Brain microvascular endothelial cell (primary cell): Measurements from ENCODE around the gene KLRK1.

Experiments used
- DNase-seq: peaks from one replicate; pipeline ENCODE4 v3.0.0-alpha.2; 2020
- H3K27ac ChIP-seq: fragments of 250-450 bp; sonication (Bioruptor Pico); 2 replicates; pipeline ENCODE4 v1.5.1; 2020; ENCODE audit warnings: mild to moderate bottlenecking, moderate library complexity
- H3K27me3 ChIP-seq: fragments of 250-450 bp; sonication (Bioruptor Pico); replicated peaks from 2 replicates; pipeline ENCODE4 v1.5.1; 2020; ENCODE audit warnings: mild to moderate bottlenecking
- H3K36me3 ChIP-seq: fragments of 250-450 bp; sonication (Bioruptor Pico); replicated peaks from 2 replicates; pipeline ENCODE4 v1.5.1; 2020; ENCODE audit warnings: mild to moderate bottlenecking
- H3K4me3 ChIP-seq: 2 replicates; pipeline ENCODE4 v1.5.1; 2011; ENCODE audit warnings: low read depth, mild to moderate bottlenecking, control low read depth, low read length, moderate library complexity
- in situ Hi-C: cut with HindIII; loops from 2 replicates; pipeline ENCODE4 v1.10.0; 2017; ENCODE audit warnings: low sequenced_read_pairs, low pct_ligation_motif_present
- TF ChIP-seq, protein P1 (sequence below): IDR thresholded peaks from 2 replicates; pipeline ENCODE4 v1.5.1; 2011; ENCODE audit warnings: low read depth, mild to moderate bottlenecking, moderate library complexity, low read length, control low read depth, inconsistent platforms; ENCODE audit errors: missing control alignments

The KLRK1 gene

DNA sequence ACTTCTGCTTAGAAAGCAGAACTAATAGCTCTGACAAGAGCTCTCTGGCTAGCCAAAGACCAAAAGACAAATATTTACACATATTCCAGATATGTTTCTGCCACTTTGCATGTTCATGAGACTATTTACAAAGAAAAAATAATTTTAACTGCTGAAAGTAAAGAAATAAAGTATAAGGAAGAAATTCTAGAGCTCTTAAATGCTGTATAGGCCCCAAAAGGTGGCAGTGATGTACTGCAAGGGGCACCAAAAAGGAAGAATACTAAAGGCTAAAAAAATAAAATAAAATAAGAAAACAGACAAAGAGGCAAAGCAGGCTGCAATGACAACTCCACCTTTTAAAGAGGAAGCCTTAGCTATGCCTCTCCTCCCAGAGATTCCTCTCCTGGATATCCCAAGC is 23.0 kb downstream of the KLRK1 start:
- Histone ChIP-seq H3K27ac (no peak overlapping the region), H3K36me3 (no peaks in the 10 kb centered on the region), H3K4me3 (no peak overlapping the region), H3K27me3 (no peaks in the 10 kb centered on the region)
- in situ Hi-C loops = no loop called here
- no peak for DNase-seq
- TF ChIP-seq, protein P1, sequence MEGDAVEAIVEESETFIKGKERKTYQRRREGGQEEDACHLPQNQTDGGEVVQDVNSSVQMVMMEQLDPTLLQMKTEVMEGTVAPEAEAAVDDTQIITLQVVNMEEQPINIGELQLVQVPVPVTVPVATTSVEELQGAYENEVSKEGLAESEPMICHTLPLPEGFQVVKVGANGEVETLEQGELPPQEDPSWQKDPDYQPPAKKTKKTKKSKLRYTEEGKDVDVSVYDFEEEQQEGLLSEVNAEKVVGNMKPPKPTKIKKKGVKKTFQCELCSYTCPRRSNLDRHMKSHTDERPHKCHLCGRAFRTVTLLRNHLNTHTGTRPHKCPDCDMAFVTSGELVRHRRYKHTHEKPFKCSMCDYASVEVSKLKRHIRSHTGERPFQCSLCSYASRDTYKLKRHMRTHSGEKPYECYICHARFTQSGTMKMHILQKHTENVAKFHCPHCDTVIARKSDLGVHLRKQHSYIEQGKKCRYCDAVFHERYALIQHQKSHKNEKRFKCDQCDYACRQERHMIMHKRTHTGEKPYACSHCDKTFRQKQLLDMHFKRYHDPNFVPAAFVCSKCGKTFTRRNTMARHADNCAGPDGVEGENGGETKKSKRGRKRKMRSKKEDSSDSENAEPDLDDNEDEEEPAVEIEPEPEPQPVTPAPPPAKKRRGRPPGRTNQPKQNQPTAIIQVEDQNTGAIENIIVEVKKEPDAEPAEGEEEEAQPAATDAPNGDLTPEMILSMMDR = peak; percentile 33

DNA sequence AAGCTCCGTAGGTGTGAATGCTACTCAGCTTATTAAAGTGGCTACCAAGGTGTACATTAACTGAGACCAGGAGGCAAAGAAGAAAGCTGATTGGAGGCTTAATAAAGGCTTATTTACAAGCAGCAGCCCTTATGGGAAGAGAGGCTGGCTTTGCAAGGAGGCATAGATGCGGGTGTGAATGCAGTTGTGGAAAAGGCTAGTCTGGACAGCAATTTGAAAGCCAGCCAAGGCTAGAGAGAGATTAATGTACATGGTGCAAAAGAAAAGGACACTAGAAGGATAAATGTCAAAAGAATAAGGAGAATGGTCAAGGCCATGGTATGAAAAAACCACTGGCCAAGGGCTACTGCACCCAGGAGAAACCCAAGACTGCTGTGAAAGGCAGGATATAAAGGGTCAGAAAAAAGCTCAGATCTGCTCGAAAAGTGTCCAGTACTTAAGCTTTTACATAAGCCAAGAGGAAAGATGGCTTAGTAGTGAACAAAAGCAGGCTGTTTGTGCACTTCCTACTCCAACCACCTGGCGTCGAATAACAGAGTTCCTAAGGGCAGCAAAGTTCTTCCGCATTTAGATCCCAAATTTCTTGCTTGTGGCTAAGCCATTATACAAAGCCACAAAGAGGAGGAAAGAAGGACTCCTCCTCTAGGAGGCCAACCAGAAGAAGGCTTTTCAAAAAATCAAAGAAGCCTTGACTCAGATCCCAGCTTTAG is 24.0 kb downstream of the KLRK1 start:
- TF ChIP-seq, protein P1 = peak; percentile 54
- H3K27ac ChIP-seq = no peak overlapping the region
- in situ Hi-C loops = no loop called here
- peak overlapping the region; percentile 66 for H3K4me3 ChIP-seq
- DNase-seq = no peak
- H3K36me3 ChIP-seq = no peaks in the 10 kb centered on the region
- no peaks in the 10 kb centered on the region for H3K27me3 ChIP-seq

DNA sequence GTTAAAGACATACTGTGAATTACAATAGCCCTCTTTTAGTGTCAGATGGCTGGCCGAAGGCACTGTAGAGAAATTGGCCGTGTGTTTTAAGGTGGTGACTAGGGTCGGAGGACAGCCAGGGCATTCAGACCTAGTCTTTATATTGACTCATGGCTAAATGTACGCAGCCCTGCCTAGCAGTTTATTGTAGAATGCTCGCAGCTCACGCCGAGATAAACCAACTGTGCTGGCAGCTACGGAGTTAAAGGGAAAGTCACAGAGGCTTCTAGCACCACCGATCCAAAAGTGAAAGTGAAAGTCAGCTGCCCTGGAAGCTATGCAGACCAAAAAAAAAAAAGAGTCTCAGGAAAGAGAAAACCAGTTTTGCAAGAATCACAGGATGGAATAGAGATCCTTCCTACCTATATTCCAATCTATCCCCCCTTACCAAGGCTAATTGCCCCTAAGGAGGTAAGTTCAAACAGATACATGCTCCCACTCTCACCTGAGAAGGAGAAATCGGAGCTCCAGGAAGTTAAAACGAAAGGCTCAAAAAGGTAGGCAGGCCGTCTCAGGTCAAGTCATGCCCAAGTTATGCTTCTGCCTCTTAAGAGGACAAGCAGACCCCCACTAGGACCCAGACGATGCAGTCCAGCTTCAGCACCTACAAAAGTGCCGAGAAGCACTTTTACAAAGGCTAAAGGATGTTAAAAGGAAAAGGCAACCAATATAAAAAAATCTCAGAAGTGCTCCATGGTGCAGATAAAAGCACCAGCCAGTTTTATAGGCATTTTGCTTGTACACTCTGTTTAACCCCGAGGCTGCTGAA is 24.8 kb downstream of the KLRK1 start:
- Histone ChIP-seq H3K27ac (peak overlapping the region; percentile 91), H3K36me3 (no peaks in the 10 kb centered on the region), H3K27me3 (no peaks in the 10 kb centered on the region), H3K4me3 (peak overlapping the region; percentile 66)
- in situ Hi-C loops = no loop called here
- TF ChIP-seq, protein P1 = no peak
- peak; percentile 80 for DNase-seq

DNA sequence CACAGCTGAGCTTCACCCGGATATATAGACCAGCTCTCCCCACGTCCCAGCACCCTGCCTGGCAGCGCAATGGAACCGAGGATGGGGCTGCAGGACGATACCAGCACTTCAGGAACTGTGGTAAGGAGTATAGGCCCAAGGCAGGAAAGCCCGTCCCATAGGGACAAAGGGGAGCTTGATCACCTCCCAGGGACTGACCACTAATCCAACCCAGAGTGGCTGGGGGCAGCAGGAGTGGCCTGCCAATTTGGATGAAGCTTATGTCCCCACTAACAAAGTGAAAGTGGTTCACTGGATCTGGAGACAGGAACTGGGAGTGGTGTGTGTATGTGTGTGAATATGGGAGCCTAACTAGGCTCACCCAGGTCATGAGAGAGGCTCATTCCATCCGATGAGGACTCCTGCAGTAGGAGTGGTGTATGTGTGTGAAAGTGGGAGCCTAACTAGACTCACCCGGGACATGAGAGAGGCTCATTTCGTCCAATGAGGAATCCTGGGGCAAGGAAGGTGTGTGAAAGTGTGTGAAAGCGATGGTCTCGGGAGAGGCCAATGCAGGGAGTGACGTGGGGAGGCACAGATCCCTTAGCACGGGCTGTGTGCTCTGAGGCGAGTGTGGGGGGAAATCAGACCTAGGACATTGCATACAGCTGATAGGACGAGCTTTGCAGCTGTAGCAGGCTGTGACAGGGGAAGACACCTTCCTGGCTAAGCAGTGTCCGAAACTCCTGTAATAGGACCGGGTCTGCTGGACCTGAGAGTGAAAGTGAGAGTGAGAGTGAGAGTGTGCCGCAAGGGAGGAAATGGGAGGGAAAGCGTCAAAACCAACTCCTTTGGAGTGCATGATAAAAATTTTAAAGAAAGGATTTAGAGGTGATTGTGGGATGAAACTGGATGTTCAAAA is 25.7 kb downstream of the KLRK1 start:
- TF ChIP-seq, protein P1 = no peak
- Histone ChIP-seq H3K27ac (peak overlapping the region; percentile 91), H3K4me3 (peak overlapping the region; percentile 66), H3K27me3 (no peaks in the 10 kb centered on the region), H3K36me3 (no peaks in the 10 kb centered on the region)
- in situ Hi-C loops = no loop called here
- DNase-seq = peak; percentile 36

DNA sequence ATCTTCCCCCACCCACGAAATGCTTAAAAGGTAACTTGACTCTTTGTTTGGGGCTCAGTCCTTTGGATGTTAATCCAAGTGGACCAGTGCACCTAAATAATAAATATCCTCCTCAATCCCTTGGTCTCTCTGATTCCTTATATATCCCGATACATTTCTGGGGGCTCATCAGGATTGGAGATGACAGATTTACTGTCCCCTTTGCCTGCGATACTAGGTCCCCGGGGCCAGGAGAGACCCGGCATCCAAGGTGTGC is 26.3 kb downstream of the KLRK1 start:
- Histone ChIP-seq H3K36me3 (no peaks in the 10 kb centered on the region), H3K27ac (peak overlapping the region; percentile 91), H3K4me3 (peak overlapping the region; percentile 66), H3K27me3 (no peaks in the 10 kb centered on the region)
- TF ChIP-seq, protein P1 = no peak
- no peak for DNase-seq
- in situ Hi-C loops = no loop called here
